ENCODE measurements around the gene WHRN.

- TF ChIP-seq CTCF (IDR thresholded peaks at IDR 0.05): no peak
- TF ChIP-seq POLR2A (IDR thresholded peaks at IDR 0.05): no peak
- no peak for TF ChIP-seq POLR2AphosphoS5 (IDR thresholded peaks at IDR 0.05)
These were observed 143.7 kb downstream of the WHRN start for GRCh38 chr9:114361542-114361941.
